GM23338 (cell line): ENCODE results near the gene DTX4.

Experiments
- CREB1 ChIP-seq: fragments of 250-450 bp; sonication (Bioruptor Pico); IDR thresholded peaks from 2 replicates; pipeline ENCODE4 v1.5.0; 2020; ENCODE audit warnings: low read depth, mild to moderate bottlenecking, moderate library complexity
- EZH2phosphoT487 ChIP-seq: fragments of 200-600 bp; sonication (generic); IDR thresholded peaks from one replicate; pipeline ENCODE4 v1.8.1; 2018; ENCODE audit warnings: antibody characterized with exemption; ENCODE audit not compliant: unreplicated experiment
- POLR2AphosphoS5 ChIP-seq: IDR thresholded peaks from 2 replicates; pipeline ENCODE4 v1.6.1; 2016; ENCODE audit warnings: antibody characterized with exemption, low read depth
- TF ChIP-seq, protein P1 (sequence below), 2 experiments: fragments of 200-600 bp in 1 of 2; sonication (generic) in 1 of 2; conservative IDR thresholded peaks; 2 replicates each; pipeline versions ENCODE4 v1.5.1 to v1.6.1; 2016 to 2017; ENCODE audit warnings: antibody characterized with exemption in 2 of 2, low read depth in 2 of 2, mild to moderate bottlenecking in 2 of 2, moderate library complexity in 1 of 2
- TF ChIP-seq, protein P2 (sequence below): IDR thresholded peaks from 2 replicates; pipeline ENCODE4 v1.6.1; 2016; ENCODE audit warnings: antibody characterized with exemption

DNA sequence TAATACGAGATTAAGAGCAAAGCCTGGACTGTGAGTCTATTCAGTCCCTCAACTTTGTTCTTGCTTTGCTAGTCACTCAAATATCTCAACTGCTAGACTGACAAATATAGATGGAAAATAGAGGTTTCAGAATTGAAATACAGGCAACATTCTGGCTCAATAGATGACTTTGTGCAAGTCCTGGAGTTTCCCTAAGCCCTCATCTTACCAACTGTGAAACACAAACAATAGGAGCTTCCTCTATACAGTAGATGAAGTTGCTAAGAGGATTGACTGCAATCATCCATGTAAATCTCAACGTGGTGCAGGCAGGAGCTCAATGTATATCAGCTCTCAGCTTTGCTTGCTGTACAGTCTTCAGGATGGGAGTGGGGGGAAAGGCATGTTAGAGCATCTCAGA lies 47.0 kb downstream of the DTX4 start:
- no peak for TF ChIP-seq EZH2phosphoT487
- TF ChIP-seq, protein P1, sequence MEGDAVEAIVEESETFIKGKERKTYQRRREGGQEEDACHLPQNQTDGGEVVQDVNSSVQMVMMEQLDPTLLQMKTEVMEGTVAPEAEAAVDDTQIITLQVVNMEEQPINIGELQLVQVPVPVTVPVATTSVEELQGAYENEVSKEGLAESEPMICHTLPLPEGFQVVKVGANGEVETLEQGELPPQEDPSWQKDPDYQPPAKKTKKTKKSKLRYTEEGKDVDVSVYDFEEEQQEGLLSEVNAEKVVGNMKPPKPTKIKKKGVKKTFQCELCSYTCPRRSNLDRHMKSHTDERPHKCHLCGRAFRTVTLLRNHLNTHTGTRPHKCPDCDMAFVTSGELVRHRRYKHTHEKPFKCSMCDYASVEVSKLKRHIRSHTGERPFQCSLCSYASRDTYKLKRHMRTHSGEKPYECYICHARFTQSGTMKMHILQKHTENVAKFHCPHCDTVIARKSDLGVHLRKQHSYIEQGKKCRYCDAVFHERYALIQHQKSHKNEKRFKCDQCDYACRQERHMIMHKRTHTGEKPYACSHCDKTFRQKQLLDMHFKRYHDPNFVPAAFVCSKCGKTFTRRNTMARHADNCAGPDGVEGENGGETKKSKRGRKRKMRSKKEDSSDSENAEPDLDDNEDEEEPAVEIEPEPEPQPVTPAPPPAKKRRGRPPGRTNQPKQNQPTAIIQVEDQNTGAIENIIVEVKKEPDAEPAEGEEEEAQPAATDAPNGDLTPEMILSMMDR (conservative IDR thresholded peaks at IDR 0.05; ENCODE audit: low read depth in 2 of 2) = no peak
- TF ChIP-seq CREB1 = no peak
- TF ChIP-seq POLR2AphosphoS5 = no peak
- TF ChIP-seq, protein P2, sequence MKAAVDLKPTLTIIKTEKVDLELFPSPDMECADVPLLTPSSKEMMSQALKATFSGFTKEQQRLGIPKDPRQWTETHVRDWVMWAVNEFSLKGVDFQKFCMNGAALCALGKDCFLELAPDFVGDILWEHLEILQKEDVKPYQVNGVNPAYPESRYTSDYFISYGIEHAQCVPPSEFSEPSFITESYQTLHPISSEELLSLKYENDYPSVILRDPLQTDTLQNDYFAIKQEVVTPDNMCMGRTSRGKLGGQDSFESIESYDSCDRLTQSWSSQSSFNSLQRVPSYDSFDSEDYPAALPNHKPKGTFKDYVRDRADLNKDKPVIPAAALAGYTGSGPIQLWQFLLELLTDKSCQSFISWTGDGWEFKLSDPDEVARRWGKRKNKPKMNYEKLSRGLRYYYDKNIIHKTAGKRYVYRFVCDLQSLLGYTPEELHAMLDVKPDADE = no peak
